Activated CD8-positive, alpha-beta T cell treated with anti-CD3 and anti-CD28 coated beads for 36 hours (primary cell): Measurements from ENCODE around the gene VSTM2L. TPM values are rescaled to one million over a fixed set of nuclear protein-coding genes. Genes with fewer than 3 reads are reported as not detected.

Experiments
- ATAC-seq: fragments of 200-7000 bp; cut with Tn5 transposase; one replicate; pipeline ENCODE4 v1.10.0; 2021; ENCODE audit warnings: mild to moderate bottlenecking, moderate library complexity
- CTCF ChIA-PET: fragments of 350-600 bp; sonication (Branson Sonifier 250); formaldehyde crosslinking; loops from one replicate; lab custom pipeline; 2021; ENCODE audit warnings: antibody characterized with exemption; lab: Charles Lee
- POLR2A ChIA-PET: fragments of 350-600 bp; sonication (Branson Sonifier 250); formaldehyde crosslinking; loops from one replicate; lab custom pipeline; 2021; ENCODE audit warnings: antibody characterized with exemption; lab: Charles Lee
- DNase-seq: peaks from one replicate; pipeline ENCODE4 v3.0.0-alpha.2; 2020
- H3K27ac Mint-ChIP-seq: one replicate; pipeline ENCODE4 v1.8.0; 2021; ENCODE audit warnings: mild to moderate bottlenecking, mixed read lengths
- H3K27me3 Mint-ChIP-seq: one replicate; pipeline ENCODE4 v1.8.0; 2021; ENCODE audit warnings: mixed read lengths
- H3K36me3 Mint-ChIP-seq: one replicate; pipeline ENCODE4 v1.8.0; 2021; ENCODE audit warnings: low read depth, mixed read lengths
- H3K4me1 Mint-ChIP-seq: one replicate; pipeline ENCODE4 v1.8.0; 2021; ENCODE audit warnings: low read depth, mixed read lengths
- H3K4me3 Mint-ChIP-seq: one replicate; pipeline ENCODE4 v1.8.0; 2021; ENCODE audit warnings: mild to moderate bottlenecking, moderate library complexity, mixed read lengths
- H3K9me3 Mint-ChIP-seq: one replicate; pipeline ENCODE4 v1.8.0; 2021; ENCODE audit warnings: mixed read lengths
- CTCF ChIP-seq: fragments of 200-600 bp; IDR thresholded peaks from one replicate; pipeline ENCODE4 v1.8.0; 2022; ENCODE audit warnings: antibody characterized with exemption, mild to moderate bottlenecking
- intact Hi-C: fragments of 100-400 bp; cut with micrococcal nuclease; formaldehyde crosslinking; loops from one replicate; pipeline ENCODE4 v1.10.0; 2022
- total RNA-seq, 2 experiments: library from RNA; stranded (reverse); gene quantifications; one replicate each; pipeline ENCODE4 v1.2.3, GENCODE V29; 2021

VSTM2L gene
- total RNA-seq, 2 experiments from 2014 or later = not detected

- Mint-ChIP-seq H3K4me3 (no peak overlapping the region), H3K36me3 (no peaks in the 10 kb centered on the region), H3K9me3 (no peaks in the 10 kb centered on the region), H3K27ac (no peak overlapping the region), H3K4me1 (no peaks in the 10 kb centered on the region), H3K27me3 (no peaks in the 10 kb centered on the region)
- intact Hi-C loops = no loop called here
- DNase-seq (no peak), ATAC-seq (no peak)
- ChIA-PET POLR2A (no interaction called here), CTCF (no interaction called here)
- TF ChIP-seq CTCF = no peak
Measured at GRCh38 chr20:37885042-37885441, 17.9 kb upstream of the VSTM2L start.

GRCh38 chr20:37885593-37886503, 17.1 kb upstream of the VSTM2L start:
- Mint-ChIP-seq H3K36me3 (no peaks in the 10 kb centered on the region), H3K27me3 (no peaks in the 10 kb centered on the region), H3K27ac (no peak overlapping the region), H3K4me3 (no peak overlapping the region), H3K9me3 (no peaks in the 10 kb centered on the region), H3K4me1 (no peaks in the 10 kb centered on the region)
- CTCF ChIA-PET = no interaction called here
- no peak for TF ChIP-seq CTCF
- POLR2A ChIA-PET = no interaction called here
- DNase-seq (no peak), ATAC-seq (no peak)
- intact Hi-C loops = no loop called here

- intact Hi-C loops = no loop called here
- ATAC-seq = no peak
- Mint-ChIP-seq H3K4me3 (no peak overlapping the region), H3K27me3 (no peaks in the 10 kb centered on the region), H3K4me1 (no peaks in the 10 kb centered on the region), H3K36me3 (no peaks in the 10 kb centered on the region), H3K27ac (no peak overlapping the region), H3K9me3 (no peaks in the 10 kb centered on the region)
- ChIA-PET POLR2A (no interaction called here), CTCF (no interaction called here)
- TF ChIP-seq CTCF = no peak
- DNase-seq = no peak
Measured at GRCh38 chr20:37886851-37887297, 16.1 kb upstream of the VSTM2L start.

DNA sequence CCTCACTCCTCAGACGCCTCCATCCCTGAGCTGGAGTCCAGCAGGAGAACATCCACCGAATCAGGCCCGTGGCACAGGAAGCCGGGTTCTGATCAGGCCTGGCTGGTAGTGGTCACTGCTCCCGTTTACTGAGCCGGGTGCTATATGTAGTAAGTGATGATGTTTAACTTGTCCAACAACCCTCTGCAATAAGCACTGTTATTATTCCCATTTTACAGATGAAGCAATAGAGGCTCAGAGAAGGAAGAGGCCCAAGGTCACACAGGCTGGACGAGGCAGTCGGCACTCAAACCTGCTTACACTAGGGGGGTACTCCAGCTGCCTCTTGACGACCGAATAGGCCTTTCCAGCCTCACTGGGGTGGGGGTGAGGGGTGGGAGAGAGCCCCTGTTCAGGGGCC, 14.3 kb upstream of the VSTM2L start:
- Mint-ChIP-seq H3K27ac (no peak overlapping the region), H3K4me1 (no peaks in the 10 kb centered on the region), H3K36me3 (no peaks in the 10 kb centered on the region), H3K9me3 (no peaks in the 10 kb centered on the region), H3K27me3 (no peaks in the 10 kb centered on the region), H3K4me3 (no peak overlapping the region)
- intact Hi-C loops = no loop called here
- ChIA-PET POLR2A (no interaction called here), CTCF (no interaction called here)
- ATAC-seq (no peak), DNase-seq (no peak)
- TF ChIP-seq CTCF = no peak

- H3K4me1 Mint-ChIP-seq = no peaks in the 10 kb centered on the region
- POLR2A ChIA-PET = no interaction called here
- TF ChIP-seq CTCF = no peak
- DNase-seq = no peak
- H3K36me3 Mint-ChIP-seq = no peaks in the 10 kb centered on the region
- no peak overlapping the region for H3K27ac Mint-ChIP-seq
- no peaks in the 10 kb centered on the region for H3K27me3 Mint-ChIP-seq
- H3K9me3 Mint-ChIP-seq = no peaks in the 10 kb centered on the region
- intact Hi-C loops = loop anchor here (10.0 kb wide), 1 partner anchor 325 kb away; no protein-coding TSS in a partner anchor
- no peak for ATAC-seq
- no peak overlapping the region for H3K4me3 Mint-ChIP-seq
- CTCF ChIA-PET = interaction anchor here (1.0 kb wide), 1 partner anchor 189 kb away, joined by 4 read pairs; no protein-coding TSS in a partner anchor
Measured at GRCh38 chr20:37890108-37890507, 12.8 kb upstream of the VSTM2L start.
